Measurements from ENCODE around the gene C9orf78. TPM values are rescaled to one million over a fixed set of nuclear protein-coding genes. Genes with fewer than 3 reads are reported as not detected.

Gene C9orf78
- total RNA-seq, 1 donor from 2014 or later = 42.3 TPM

Other genes starting within 250 kb of the C9orf78 start
- not detected in 2 replicates for gene C9orf50, start 214.2 kb downstream of the C9orf78 start, total RNA-seq
- 44.4 and 44.7 TPM in 2 replicates for gene NTMT1, start 209.1 kb downstream of the C9orf78 start, total RNA-seq
- 15.4 and 19.6 TPM in 2 replicates for gene ASB6, start 193.1 kb downstream of the C9orf78 start, total RNA-seq
- not detected in 2 replicates for gene PRRX2, start 169.6 kb downstream of the C9orf78 start, total RNA-seq
- 0.18 TPM in 1 of 2 replicates, not detected in the other for gene PTGES, start 82.2 kb downstream of the C9orf78 start, total RNA-seq
- gene TOR1B, start 32.1 kb downstream of the C9orf78 start, total RNA-seq = 26.4 and 37.3 TPM in 2 replicates
- 32.6 and 39.3 TPM in 2 replicates for gene TOR1A, start 11.1 kb downstream of the C9orf78 start, total RNA-seq
- gene USP20, start 183 bp upstream of the C9orf78 start, total RNA-seq = 7.5 and 9.0 TPM in 2 replicates
- 29.7 and 36.5 TPM in 2 replicates for gene FNBP1, start 207.9 kb upstream of the C9orf78 start, total RNA-seq
- gene GPR107, start 218.6 kb upstream of the C9orf78 start, total RNA-seq = 22.0 and 62.2 TPM in 2 replicates